IPS-11a (cell line): Measurements from ENCODE around the gene SCYL3.
"Not testable (repeated sequence)": the region's sequence is repeated elsewhere in the genome, so short reads cannot be mapped to it uniquely, and the experiment has no call there.

Source experiments
- H3K4me3 ChIP-seq: one replicate; pipeline ENCODE4 v1.5.1; 2013; ENCODE audit warnings: low read depth, low read length, control low read depth

Gene SCYL3

DNA sequence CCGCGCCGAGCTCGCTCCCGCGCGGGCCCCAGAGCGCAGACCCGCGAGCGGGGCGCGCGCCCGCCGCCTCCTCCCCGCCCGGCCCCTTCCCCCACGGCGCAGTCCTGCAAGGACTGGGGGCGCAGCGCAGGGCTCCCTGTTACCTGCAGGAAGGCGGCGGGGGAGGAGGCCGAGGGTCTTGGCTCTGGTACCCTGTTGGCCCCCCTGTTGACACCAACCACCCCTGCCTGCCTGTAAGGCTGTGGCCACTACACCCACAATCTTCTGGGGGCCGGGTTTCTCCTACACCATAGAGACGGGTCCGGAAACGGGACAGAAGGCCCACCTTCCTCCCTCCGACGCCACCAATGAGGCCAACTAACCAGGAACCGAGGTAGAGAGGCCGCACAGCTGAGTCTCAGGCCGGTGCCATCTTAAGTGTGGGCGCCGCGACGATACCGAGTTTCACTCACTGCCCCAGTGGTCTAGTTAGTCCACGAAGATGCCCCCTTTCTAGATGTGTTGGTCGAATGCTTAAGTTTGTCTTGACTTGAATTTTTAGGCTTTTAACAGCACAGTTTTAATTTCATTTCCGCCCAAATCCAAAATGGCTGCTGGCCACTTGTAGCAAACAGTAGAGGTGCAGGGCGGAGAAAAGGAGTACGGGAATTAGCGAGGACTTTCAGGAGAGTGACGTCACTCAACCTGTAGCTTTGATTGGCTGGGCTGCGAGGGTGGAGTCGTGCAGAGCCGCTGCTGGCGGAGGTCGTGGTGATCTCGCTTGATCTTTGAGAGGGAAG, at the start of gene SCYL3:
TSS of gene SCYL3 (minus strand) at position 252 of the 779 bp plus-strand sequence. CDS start 5,056 bp downstream, outside the sequence.
- peak within 1 kb of the TSS; percentile 75 for H3K4me3 ChIP-seq

DNA sequence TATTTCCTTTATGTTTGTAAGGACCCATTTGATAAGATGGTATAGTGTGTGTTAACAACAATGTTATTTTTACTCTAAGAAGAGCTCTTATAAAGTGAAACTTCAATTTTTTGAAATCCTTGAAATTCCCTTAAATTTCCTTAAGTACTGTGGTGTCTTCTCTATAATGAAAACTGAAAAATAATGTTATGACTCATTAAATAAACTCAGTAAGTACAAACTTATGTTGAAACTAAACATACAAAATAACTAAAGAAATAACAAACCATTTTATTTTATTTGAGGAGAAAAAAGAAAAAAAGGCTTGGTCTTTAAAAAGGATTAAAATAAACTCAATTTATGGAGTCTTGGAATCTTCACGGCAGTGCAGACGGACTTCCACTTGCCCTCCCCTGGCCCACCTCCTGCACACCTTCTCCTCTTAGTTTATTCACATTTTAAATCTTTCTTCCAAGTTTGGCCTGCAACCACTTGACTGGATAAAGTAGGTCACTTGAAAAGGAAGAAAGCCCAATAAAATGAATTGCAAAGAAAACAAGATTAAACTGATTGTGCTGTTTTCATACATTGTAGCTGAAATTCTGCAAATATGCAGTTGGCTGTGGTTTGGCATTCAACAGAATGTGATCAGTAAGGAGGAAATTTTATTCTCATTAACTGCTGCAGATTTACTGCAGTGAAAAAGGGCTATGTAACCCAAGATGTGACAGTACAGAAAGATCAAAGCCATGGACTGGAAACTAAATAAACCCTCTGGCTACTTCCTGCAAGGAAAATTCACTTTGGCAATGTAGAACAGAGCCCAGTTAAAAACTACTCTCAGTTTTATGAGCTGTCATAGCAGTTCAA, 48.5 kb upstream of the SCYL3 start:
- no peak overlapping the region for H3K4me3 ChIP-seq

DNA sequence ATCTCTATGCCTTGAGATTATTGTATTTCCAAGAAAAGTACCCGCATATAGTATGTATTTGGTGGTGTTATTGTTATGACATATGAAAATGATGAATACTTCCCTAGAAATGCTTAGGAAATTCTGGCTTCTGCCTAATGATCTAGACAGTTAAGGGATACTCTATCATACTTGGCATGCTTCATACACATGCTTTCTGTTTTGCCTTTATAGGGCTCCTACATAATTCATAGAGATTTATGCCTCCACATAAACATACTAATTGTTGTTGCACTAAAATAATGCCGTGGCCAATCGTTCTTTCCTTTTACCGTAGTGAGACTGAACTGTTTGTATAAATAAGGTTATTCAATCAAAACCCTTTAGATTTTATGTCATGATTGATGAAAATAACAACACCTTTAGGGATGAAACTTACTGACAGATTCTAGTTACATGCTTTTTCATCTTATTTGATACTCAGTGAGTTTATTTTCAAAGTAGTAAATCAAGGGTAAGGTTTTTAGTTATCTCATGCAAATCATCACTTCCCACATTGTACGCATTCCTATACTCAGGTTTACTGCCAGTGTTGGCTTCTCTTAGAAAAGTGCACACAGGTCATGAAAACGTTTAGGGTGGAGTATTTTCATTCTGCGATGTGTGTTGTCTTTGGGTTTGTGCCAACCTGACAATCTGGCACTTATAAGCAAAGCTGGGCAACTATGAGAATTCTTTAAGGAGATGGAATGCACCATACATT, 40.5 kb upstream of the SCYL3 start:
- no peak overlapping the region for H3K4me3 ChIP-seq

DNA sequence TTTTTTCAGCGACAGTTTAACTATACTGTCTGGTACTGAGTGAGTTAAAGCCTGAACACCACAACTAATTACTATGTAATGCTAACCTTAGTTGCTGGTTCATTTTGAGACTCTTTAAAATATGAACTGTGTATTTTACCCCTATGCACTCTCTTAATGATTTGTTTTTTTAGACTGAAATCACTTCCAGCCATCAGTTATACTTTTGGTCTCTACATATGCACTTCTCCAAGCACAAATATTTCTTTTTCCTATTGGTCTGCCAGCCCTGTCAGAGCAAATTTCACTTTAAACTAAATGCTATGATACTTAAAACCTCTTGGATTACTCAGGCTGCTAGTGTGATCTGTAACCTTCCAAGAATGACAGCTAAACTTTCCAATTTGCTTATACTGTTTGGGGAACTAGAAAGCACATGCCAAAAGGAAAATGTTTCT, 38.1 kb upstream of the SCYL3 start:
- no peak overlapping the region for H3K4me3 ChIP-seq

DNA sequence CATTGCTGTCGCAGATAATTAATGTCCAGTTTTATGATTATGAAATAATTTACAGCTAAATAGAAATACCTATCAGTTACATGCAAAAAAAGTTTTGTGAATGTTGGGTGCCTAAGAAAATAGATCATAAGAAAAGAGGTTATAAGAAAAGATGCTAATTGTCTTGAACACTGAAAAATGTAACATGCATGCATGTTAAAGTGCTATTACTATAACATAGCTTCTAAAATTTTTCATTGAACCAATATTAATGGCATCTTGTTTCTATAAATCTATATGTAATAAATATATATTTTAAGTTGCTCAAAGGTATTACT, 35.5 kb upstream of the SCYL3 start:
- no peak overlapping the region for H3K4me3 ChIP-seq

DNA sequence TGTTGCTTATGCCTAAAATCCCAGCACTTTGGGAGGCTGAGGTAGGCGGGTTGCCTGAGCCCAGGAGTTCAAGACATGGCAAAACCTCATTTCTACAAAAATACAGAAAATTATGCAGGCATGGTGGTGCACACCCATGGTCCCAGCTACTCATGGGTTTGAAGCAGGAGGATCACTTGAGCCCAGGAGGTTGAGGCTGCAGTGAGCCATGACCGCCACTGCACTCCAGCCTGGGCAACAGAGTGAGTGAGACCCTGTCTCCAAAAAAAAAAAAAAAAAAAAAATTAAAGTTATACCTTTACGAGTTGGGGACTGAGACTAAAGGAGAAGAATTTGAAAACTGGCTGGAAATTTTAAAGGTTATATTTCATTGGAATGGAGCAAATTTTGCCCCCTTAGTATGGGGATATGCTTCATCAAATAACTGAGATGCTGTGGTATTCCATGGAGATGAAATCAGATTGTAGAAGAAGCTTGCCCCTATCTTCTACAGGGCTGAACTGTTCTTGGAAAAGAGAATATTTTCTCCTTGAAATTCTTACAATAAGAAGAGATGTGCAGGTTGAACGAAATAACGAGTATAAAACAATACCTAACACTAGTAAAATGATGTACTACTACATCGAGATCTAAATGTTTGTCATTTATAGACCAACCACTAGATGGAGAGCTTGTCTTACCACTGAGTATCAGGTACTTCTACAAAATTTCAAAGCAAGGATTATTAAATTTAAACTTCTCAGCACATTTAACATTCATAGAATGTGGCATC, 34.9 kb upstream of the SCYL3 start:
- H3K4me3 ChIP-seq = no peak overlapping the region

DNA sequence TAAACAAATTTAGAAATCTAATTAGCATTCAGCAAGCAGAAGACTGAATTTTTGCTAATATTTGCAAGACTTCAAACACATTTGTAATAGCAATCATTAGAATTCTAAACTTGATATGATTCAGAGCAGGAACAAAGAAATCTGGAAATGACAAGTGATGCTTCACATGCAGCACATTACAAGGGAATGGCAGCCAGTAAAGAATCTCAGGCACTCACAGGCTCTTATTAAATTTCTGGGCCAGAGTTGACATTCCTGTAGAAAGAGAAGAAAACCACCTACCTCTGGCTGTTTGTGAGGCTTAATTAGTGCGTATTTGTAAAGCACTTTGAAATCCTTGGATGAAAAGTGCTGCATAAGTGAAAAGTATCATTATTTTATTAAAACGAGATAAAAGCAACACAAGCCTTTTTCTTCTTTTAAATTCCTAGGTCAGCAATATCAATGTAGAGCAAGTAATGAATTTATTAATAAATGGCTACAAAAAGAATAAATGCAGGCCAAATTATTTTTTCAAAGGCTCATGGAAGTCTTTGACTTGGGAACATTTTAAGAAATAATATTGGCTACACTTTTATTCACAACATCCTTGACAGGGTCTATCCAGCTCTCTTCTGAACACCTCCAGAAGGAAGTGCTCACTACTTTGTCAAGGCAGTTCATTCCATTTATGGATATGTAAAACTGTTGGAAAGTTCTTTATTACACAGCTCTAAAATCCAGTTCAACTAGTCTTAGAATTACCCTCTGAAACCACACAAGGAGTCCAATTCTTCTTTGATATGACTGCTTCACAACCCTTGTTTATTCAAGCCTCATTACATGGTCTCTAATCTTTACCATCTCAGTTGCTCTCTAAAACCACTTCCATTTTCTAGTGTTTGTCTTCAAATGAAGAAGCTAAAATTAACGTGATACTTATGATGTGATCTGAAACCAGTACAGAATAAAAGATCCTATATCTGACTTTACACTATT, 32.1 kb upstream of the SCYL3 start:
- no peak overlapping the region for H3K4me3 ChIP-seq

GRCh38 chr1:169924829-169925228, 31.1 kb upstream of the SCYL3 start:
- H3K4me3 ChIP-seq = no peak overlapping the region

GRCh38 chr1:169924063-169924462, 30.4 kb upstream of the SCYL3 start:
- H3K4me3 ChIP-seq = no peak overlapping the region

DNA sequence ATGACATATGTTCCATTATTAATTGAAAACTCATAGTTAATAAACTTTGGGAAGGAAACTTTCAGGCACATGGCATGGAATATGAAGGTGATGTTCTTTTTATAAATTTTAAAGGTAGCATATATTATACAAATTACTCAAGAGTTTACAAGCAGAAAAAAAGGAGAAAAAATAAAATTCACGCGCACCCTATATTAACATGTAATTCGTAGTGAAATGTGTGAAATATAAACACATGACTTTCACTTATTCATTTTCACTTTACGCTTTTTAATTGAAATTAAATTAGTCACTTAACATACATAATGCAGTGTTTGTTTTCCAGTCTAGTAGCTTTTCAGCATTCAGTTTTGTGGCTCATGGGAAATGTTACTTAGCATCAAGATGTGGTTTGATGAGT, 27.4 kb upstream of the SCYL3 start:
- H3K4me3 ChIP-seq = no peak overlapping the region

DNA sequence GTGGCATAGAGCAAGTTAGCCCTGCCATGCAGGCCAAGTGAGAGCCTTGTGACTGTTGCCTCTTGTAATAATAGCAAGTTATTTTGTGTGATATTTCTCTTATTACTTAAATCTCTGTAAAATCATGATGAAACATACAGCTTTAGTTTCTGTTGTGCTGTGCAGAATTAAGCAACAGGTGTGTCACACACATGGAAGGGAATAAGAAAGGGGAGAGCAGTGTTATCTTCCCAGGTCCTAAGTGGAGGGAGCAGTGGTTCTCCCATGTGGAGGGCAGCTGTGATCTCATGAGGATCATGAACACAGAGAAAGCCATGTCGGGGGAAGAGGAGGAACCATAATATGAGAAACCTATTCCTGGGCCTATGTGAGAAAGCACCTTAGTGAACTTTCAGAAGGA, 25.2 kb upstream of the SCYL3 start:
- H3K4me3 ChIP-seq = no peak overlapping the region

DNA sequence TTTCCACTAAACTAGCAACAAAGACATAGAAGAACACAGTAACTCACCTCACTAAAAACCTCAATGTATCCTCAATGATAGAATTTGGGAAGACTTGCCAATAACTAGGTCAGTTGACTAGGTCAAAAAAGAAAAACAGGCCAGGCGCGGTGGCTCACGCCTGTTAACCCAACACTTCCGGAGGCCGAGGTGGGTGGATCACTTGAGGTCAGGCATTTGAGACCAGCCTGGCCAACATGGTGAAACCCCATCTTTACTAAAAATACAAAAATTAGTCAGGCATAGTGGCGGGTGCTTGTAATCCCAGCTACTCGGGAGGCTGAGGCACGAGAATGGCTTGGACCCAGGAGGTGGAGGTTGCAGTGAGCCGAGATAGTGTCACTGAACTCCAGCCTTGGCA, 24.5 kb upstream of the SCYL3 start:
- H3K4me3 ChIP-seq = not testable (repeated sequence)

DNA sequence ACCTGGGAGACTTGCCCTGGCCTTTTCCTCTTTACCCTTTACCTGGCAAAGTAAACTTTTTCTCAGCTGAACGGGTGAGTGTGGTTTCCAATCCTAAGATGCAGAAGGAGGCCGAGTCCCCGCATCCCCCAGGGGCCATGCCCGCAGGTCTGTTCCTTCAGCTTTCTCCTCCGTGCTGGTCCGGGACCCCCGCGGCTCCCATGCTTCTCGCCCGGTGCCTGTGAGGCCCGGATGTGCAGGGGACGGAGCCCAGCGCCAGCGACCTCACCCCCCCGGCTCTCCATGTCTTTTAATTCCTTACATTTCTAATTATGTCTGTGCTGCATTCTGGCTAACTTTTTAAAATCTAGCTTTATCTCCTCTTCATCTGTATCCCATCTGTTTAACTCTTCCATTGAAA, 21.5 kb upstream of the SCYL3 start:
- H3K4me3 ChIP-seq = no peak overlapping the region

GRCh38 chr1:169914531-169914930, 20.8 kb upstream of the SCYL3 start:
- no peak overlapping the region for H3K4me3 ChIP-seq

DNA sequence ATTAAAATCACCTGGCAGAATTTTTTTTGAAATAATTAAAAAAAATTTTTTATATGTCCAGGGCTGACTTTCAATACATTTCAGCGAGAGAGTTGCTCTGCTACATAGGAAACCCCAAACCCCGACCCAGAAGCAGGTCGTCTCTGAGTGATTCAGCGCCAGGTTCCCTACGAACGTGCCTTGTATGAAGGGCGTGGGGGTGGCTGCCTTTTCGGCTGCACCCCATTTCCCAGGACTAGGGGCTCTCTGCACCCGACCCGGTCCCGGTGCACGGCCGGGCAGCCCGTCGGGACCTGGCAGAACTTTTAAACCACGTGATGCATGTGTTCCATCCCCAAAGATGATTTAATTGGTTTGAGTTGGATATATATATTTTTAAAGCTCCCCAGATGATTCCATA, 15.8 kb upstream of the SCYL3 start:
- H3K4me3 ChIP-seq = no peak overlapping the region

- no peak overlapping the region for H3K4me3 ChIP-seq
These were observed 13.2 kb upstream of the SCYL3 start for GRCh38 chr1:169906938-169907337.

- no peak overlapping the region for H3K4me3 ChIP-seq
These were observed 11.1 kb upstream of the SCYL3 start for GRCh38 chr1:169904834-169905233.

DNA sequence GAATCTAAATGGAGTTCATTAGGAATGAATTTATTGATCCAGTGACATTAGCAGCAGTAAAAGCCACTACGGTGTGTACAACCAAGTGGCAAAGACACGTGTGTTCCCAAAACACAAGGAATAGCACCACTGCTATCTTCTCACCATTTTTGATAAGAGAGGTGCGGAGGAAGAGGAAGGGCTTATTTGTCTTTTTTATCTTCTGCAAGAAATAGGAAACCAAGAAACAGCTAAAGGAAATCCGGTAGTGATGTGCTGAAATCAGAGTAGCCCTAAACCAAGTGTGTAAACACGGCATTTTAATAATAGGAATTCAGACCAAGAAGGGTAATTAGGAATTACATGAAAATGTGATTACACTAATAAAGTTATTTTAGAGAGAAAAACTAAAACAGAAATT, 9.1 kb upstream of the SCYL3 start:
- H3K4me3 ChIP-seq = no peak overlapping the region

DNA sequence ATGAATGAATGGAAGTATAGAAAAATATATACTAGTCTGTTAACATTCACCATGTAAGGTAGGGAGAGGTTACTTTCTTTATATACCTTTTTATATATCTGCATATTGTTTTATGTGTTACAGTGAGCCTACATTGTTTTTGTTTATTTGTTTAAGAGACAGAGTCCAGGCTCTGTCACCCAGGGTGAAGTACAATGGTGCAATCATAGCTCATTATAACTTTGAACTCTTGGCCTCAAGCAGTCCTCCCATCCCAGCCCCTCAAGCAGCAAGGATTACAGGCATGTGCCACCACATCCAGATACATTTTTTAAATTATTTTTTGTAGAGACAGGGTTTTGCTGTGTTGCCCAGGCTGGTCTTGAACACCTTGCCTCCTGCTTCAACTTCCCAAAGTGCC, 7.4 kb upstream of the SCYL3 start:
- H3K4me3 ChIP-seq = no peak overlapping the region

GRCh38 chr1:169900571-169900970, 6.9 kb upstream of the SCYL3 start:
- H3K4me3 ChIP-seq = no peak overlapping the region
